Measurements from ENCODE around the gene PTER.

The PTER gene

DNA sequence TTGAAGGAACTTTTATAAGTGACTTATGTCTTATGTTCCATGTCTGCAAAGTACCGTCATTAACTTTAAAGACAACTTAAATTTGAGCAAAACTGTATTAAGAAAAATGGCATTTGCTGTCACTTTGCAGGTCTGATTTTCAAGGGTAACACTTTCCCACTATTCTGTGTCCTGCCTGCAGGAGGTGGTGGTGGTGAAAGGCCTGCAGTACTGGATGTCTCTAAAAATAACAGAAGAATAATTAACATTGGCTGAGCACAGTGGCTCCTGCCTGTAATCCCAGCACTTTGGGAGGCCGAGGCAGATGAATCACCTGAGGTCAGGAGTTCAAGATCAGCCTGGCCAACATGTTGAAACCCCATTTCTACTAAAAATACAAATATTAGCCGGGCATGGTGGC lies 13.2 kb upstream of the PTER start:
- in situ Hi-C loops (cut with HindIII; ENCODE audit: low sequenced_read_pairs) = no loop called here

GRCh38 chr10:16425449-16425848 lies 11.4 kb upstream of the PTER start:
- no peak for DNase-seq (ENCODE audit: low read depth, low spot score)
- in situ Hi-C loops (cut with HindIII; ENCODE audit: low sequenced_read_pairs) = no loop called here
- TF ChIP-seq CTCF (IDR thresholded peaks at IDR 0.05; ENCODE audit: low read depth, low read length) = no peak
- no peak overlapping the region for H3K4me3 ChIP-seq (ENCODE audit: low read depth, low read length)

More for the DNA sequence above, 13.2 kb upstream of the PTER start:
- no peak for DNase-seq (ENCODE audit: low read depth, low spot score)
- no peak overlapping the region for H3K4me3 ChIP-seq (ENCODE audit: low read depth, low read length)
- TF ChIP-seq CTCF (IDR thresholded peaks at IDR 0.05; ENCODE audit: low read depth, low read length) = no peak

- no peak for DNase-seq (ENCODE audit: low read depth, low spot score)
- no peak for TF ChIP-seq CTCF (IDR thresholded peaks at IDR 0.05; ENCODE audit: low read depth, low read length)
- in situ Hi-C loops (cut with HindIII; ENCODE audit: low sequenced_read_pairs) = no loop called here
- no peak overlapping the region for H3K4me3 ChIP-seq (ENCODE audit: low read depth, low read length)
Observed at GRCh38 chr10:16429539-16429938, 7.3 kb upstream of the PTER start.

DNA sequence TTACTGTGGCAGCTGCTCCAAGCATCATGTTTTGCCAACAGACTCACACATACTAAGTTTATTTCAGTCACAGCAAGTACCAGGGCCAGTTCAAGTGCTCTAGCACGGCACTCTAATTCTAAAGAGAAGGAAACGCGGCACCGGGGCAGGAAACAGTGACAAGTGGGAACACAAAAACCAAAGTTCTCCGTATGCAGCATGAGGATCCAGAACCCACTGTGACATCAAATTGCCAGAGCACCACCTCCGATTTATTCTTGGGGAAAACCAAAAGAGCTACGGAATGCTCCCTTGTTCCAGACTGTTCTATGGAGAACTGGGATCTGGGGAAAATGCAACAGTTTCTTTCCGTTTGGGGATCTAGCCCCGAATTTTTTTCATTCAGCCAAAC lies 448 bp upstream of the PTER start:
- TF ChIP-seq CTCF (IDR thresholded peaks at IDR 0.05; ENCODE audit: low read depth, low read length) = no peak
- DNase-seq (ENCODE audit: low read depth, low spot score) = no peak
- in situ Hi-C loops (cut with HindIII; ENCODE audit: low sequenced_read_pairs) = no loop called here

GRCh38 chr10:16437540-16437894 lies 707 bp downstream of the PTER start:
- TF ChIP-seq CTCF (IDR thresholded peaks at IDR 0.05; ENCODE audit: low read depth, low read length) = no peak
- DNase-seq (ENCODE audit: low read depth, low spot score) = no peak
- in situ Hi-C loops (cut with HindIII; ENCODE audit: low sequenced_read_pairs) = no loop called here
- H3K4me3 ChIP-seq (ENCODE audit: low read depth, low read length) = no peak overlapping the region

More for the DNA sequence above, 448 bp upstream of the PTER start:
- peak overlapping the region; percentile 47 for H3K4me3 ChIP-seq (ENCODE audit: low read depth, low read length)

- in situ Hi-C loops (cut with HindIII; ENCODE audit: low sequenced_read_pairs) = no loop called here
- H3K4me3 ChIP-seq (ENCODE audit: low read depth, low read length) = no peak overlapping the region
- no peak for TF ChIP-seq CTCF (IDR thresholded peaks at IDR 0.05; ENCODE audit: low read depth, low read length)
- DNase-seq (ENCODE audit: low read depth, low spot score) = no peak
Observed at GRCh38 chr10:16439295-16439694, 2.5 kb downstream of the PTER start.
